Smooth muscle cell (in vitro differentiated cells): ENCODE results near the gene LIPC. TPM values are rescaled to one million over a fixed set of nuclear protein-coding genes. Genes with fewer than 3 reads are reported as not detected.
A peak's percentile ranks its signal among the peaks of the same experiment; 100 is the strongest.

Experiments used
- DNase-seq: peaks from one replicate; lab custom pipeline; 2025; ENCODE audit not compliant: unreplicated experiment; lab: John Stamatoyannopoulos, UW
- H2AFZ ChIP-seq: fragments of 200-600 bp; sonication (generic); 2 replicates; pipeline ENCODE4 v1.6.0; 2016; ENCODE audit warnings: antibody characterized with exemption, low read depth, mild to moderate bottlenecking
- H3F3A ChIP-seq: fragments of 200-600 bp; sonication (generic); 2 replicates; pipeline ENCODE4 v1.6.0; 2017; ENCODE audit warnings: antibody characterized with exemption, low read depth
- H3K27ac ChIP-seq: fragments of 200-600 bp; sonication (generic); 2 replicates; pipeline ENCODE4 v1.5.1; 2016; ENCODE audit warnings: low read depth, mild to moderate bottlenecking
- H3K27me3 ChIP-seq: fragments of 200-600 bp; sonication (generic); 2 replicates; pipeline ENCODE4 v1.6.1; 2016; ENCODE audit warnings: low read depth, mild to moderate bottlenecking
- H3K36me3 ChIP-seq: fragments of 200-600 bp; sonication (generic); 2 replicates; pipeline ENCODE4 v1.5.1; 2016; ENCODE audit warnings: low read depth
- H3K4me1 ChIP-seq: fragments of 200-600 bp; sonication (generic); 2 replicates; pipeline ENCODE4 v1.5.1; 2016; ENCODE audit warnings: low read depth
- H3K4me2 ChIP-seq: fragments of 200-600 bp; sonication (generic); 2 replicates; pipeline ENCODE4 v1.6.0; 2016; ENCODE audit warnings: mild to moderate bottlenecking
- H3K4me3 ChIP-seq: fragments of 200-600 bp; sonication (generic); 2 replicates; pipeline ENCODE4 v1.5.1; 2016; ENCODE audit warnings: mild to moderate bottlenecking
- H3K79me2 ChIP-seq: fragments of 200-600 bp; sonication (generic); 2 replicates; pipeline ENCODE4 v1.6.0; 2016; ENCODE audit warnings: low read depth, mild to moderate bottlenecking
- H3K9ac ChIP-seq: fragments of 200-600 bp; sonication (generic); 2 replicates; pipeline ENCODE4 v1.6.0; 2016; ENCODE audit warnings: low read depth
- H3K9me3 ChIP-seq: fragments of 200-600 bp; sonication (generic); replicated peaks from 2 replicates; pipeline ENCODE4 v1.5.1; 2016; ENCODE audit warnings: low read depth
- H4K20me1 ChIP-seq: fragments of 200-600 bp; sonication (generic); 2 replicates; pipeline ENCODE4 v1.6.0; 2016; ENCODE audit warnings: low read depth
- WGBS: methylation state at CpG from one replicate; pipeline ENCODE4 v1.1.7; 2016; ENCODE audit warnings: low lambda C conversion rate; 5-methylcytosine and 5-hydroxymethylcytosine counted together
- polyA plus RNA-seq: library from polyadenylated mRNA; unstranded; fragments of >200 nt; fragmentation: Nextera tagmentation; extraction: Ambion mirVana; gene quantifications from 2 replicates; pipeline ENCODE4 v1.2.1, GENCODE V29; 2016
- total RNA-seq: library from RNA; depleted of rRNA; stranded (reverse); fragments of >200 nt; gene quantifications from 2 replicates; pipeline ENCODE4 v1.2.3, GENCODE V29; 2014
- TF ChIP-seq, protein P1 (sequence below): fragments of 200-600 bp; sonication (generic); IDR thresholded peaks from 2 replicates; pipeline ENCODE4 v1.5.1; 2017; ENCODE audit warnings: borderline replicate concordance, mild to moderate bottlenecking, antibody characterized with exemption; ENCODE audit not compliant: insufficient read depth, poor library complexity, severe bottlenecking

Gene LIPC
- total and polyA plus RNA-seq, 2 experiments from 2014 or later: not detected

DNA sequence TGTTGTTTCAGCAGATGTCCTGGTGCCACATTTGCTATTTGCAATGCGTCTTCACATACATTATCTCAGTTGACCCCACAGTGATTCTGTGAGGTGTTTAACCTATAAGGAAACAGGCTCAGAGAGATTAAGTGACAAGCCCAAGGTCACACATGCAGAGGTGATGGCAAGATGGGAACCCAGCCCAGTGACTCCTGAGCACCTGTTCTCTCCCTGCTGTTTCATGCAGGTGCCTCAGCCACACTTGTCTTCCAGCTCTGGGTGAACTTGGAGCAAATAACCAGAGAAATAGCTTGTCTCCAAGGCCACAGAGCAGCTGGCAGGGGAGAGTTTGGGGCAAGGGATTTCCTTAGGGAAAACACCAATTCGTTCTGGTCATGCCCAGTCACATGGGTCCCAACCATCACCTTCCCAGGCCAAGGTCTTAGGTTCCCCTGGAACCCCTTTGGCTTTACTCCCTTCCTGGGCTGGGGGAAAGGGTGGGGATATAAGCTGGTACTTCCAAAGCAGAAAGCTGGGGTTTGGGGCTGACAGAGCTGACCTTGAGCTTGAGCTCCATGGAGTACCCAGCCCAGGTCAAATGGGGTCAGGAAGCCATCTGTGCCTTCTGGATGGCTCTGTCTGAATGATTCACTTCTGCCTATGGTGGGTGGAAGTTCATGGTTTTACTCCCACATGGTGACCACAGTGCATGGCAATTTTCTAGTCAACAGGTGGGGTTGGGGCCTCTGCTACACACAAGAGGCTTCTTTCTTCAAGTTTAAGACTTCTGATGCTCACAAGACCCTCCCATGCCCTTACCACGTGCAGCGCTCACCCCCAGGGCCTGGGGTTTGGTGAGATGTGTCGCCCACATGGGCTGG lies 22.4 kb downstream of the LIPC start:
- no peak overlapping the region for H3K27ac ChIP-seq
- no peaks in the 10 kb centered on the region for H3K36me3 ChIP-seq
- no peaks in the 10 kb centered on the region for H3K79me2 ChIP-seq
- H3K4me3 ChIP-seq: no peak overlapping the region
- no peaks in the 10 kb centered on the region for H3F3A ChIP-seq
- no peaks in the 10 kb centered on the region for H3K4me1 ChIP-seq
- TF ChIP-seq, protein P1, sequence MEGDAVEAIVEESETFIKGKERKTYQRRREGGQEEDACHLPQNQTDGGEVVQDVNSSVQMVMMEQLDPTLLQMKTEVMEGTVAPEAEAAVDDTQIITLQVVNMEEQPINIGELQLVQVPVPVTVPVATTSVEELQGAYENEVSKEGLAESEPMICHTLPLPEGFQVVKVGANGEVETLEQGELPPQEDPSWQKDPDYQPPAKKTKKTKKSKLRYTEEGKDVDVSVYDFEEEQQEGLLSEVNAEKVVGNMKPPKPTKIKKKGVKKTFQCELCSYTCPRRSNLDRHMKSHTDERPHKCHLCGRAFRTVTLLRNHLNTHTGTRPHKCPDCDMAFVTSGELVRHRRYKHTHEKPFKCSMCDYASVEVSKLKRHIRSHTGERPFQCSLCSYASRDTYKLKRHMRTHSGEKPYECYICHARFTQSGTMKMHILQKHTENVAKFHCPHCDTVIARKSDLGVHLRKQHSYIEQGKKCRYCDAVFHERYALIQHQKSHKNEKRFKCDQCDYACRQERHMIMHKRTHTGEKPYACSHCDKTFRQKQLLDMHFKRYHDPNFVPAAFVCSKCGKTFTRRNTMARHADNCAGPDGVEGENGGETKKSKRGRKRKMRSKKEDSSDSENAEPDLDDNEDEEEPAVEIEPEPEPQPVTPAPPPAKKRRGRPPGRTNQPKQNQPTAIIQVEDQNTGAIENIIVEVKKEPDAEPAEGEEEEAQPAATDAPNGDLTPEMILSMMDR: no peak
- no peaks in the 10 kb centered on the region for H3K9me3 ChIP-seq
- no peak overlapping the region for H3K9ac ChIP-seq
- 81% methylated on average over 5 of the region's 5 CpGs for WGBS
- no peak overlapping the region for H3K4me2 ChIP-seq
- no peak for DNase-seq
- no peaks in the 10 kb centered on the region for H4K20me1 ChIP-seq
- H2AFZ ChIP-seq: no peak overlapping the region
- H3K27me3 ChIP-seq: no peaks in the 10 kb centered on the region

DNA sequence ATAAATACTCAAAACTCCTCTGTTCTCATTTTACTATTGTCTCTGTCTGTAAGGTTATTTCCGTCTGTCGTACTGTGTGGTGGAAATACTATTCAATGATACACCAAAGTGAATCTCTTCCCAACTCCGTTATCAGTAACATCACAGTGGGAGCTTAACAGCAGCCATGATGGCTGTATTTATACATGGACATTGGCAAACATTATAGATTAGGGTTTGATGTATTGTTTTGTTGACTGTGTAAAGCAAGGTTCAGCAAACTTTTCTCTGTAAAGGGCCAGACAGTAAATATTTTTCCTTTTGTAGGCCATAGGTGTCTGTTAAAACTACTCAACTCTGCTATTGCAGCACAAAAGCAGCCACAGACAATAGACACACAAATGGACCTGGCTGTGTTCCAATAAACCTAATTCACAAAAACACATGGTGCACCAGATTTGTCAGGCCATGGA lies 23.2 kb downstream of the LIPC start:
- TF ChIP-seq, protein P1: no peak
- Histone ChIP-seq H3K27me3 (no peaks in the 10 kb centered on the region), H3K27ac (no peak overlapping the region), H3K36me3 (no peaks in the 10 kb centered on the region), H3K9ac (no peak overlapping the region), H2AFZ (no peak overlapping the region), H3K79me2 (no peaks in the 10 kb centered on the region), H3K4me1 (no peaks in the 10 kb centered on the region), H3K4me2 (no peak overlapping the region), H3F3A (no peaks in the 10 kb centered on the region), H3K4me3 (no peak overlapping the region), H3K9me3 (no peaks in the 10 kb centered on the region), H4K20me1 (no peaks in the 10 kb centered on the region)
- WGBS: 94% methylated on average over 3 of the region's 3 CpGs
- no peak for DNase-seq

DNA sequence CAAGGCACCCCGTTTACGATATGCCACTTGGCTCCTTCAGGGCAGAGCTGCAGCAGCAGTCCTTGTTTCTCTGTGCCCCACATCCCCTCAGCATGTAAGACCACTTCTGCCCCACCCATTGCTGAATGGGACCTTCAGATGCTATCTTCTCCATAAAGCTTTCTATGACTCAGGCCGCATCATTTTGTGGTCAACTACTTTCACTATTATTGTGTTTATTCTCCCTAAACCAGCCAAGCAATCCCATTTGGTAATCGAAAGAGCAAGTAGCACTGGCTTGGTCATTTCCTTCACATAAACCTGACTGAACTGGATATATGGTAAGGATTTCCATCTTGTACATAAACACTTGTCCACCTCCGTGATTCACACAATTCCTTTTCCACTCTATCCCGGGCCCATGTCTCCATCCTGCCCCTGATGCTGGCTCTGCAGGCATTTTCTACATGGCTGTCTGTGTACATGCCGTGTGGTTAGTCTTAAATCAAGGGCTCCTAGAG lies 25.7 kb downstream of the LIPC start:
- TF ChIP-seq, protein P1: no peak
- no peak for DNase-seq
- no peaks in the 10 kb centered on the region for H3F3A ChIP-seq
- no peaks in the 10 kb centered on the region for H3K36me3 ChIP-seq
- 47% methylated on average over 7 of the region's 7 CpGs for WGBS
- no peaks in the 10 kb centered on the region for H4K20me1 ChIP-seq
- no peaks in the 10 kb centered on the region for H3K79me2 ChIP-seq
- H3K27ac ChIP-seq: no peak overlapping the region
- H2AFZ ChIP-seq: no peak overlapping the region
- no peaks in the 10 kb centered on the region for H3K27me3 ChIP-seq
- peak overlapping the region; percentile 8 for H3K4me2 ChIP-seq
- H3K4me1 ChIP-seq: no peaks in the 10 kb centered on the region
- no peak overlapping the region for H3K9ac ChIP-seq
- H3K9me3 ChIP-seq: no peaks in the 10 kb centered on the region
- no peak overlapping the region for H3K4me3 ChIP-seq
